ENCODE data around the gene CSH2.
"Not testable (repeated sequence)": the region's sequence is repeated elsewhere in the genome, so short reads cannot be mapped to it uniquely, and the experiment has no call there.

The CSH2 gene

DNA sequence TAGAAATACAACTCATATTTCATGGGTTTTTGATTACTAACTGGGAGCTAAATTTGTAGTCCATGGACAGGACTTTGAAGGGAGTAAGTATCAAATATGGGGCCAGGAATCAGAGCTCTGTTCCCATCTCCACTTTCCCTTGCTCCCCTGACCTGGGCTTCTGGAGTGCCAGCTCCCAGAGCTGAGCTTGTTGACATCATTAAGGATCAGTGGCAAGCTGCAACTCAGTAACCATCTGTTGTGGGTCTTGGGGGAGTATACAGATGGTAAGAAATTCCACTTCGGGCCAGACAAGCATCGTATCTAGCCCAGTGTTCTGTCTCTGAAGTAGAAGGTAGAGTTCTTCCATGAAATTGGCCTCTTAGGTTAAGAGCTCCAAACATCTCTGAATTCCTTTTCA lies 28.5 kb upstream of the CSH2 start:
- DNase-seq; intact Hi-C loops (cut with DNase I): not testable (repeated sequence)

GRCh38 chr17:63898899-63899798 lies 25.7 kb upstream of the CSH2 start:
- intact Hi-C loops (cut with DNase I): not testable (repeated sequence)

DNA sequence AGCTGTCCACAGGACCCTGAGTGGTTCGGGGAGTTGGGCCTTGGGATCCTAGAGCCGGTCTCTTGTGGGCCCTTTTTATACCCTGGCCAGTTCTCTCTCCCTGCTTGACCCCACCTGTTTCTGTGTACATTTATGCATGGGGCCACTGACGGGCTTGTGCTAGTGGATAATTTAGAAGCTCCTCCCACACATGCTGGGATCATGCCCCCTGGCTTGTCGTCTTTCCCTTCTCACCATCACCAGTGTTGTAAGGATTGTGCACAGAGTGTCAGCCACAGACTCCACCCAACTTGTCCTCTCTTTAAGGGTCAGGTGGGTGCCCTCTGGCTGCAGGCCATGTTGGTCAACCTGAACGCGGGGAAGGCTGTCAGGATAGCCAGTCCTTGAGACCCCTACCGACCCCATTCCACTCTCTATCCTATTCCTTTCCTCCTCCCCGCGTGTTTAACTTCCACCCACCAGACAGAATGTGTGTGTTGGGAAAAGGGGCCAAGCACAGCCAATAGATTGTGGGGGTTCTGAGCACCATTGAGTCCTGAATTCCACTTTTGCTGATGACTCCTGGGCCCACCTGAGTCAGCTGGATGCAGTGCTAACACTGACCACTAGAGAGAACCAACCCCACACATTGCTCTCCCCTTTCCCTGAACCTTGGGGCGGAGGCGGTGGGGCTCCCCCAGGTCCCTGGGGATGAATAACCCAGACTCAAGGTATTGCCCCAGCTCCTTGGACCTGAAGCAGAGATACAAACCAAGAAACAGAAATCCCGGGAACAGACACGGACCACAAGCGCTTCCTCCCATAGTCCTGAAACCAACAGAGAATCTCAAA lies 23.3 kb upstream of the CSH2 start, which contains the start of gene CSH1:
CSH1 (minus strand) TSS at position 51 of the 831 bp plus-strand sequence. CDS start 63 bp downstream, outside the sequence.
- DNase-seq; intact Hi-C loops (cut with DNase I): not testable (repeated sequence)

More at GRCh38 chr17:63898899-63899798, 25.7 kb upstream of the CSH2 start:
- DNase-seq: not testable (repeated sequence)

DNA sequence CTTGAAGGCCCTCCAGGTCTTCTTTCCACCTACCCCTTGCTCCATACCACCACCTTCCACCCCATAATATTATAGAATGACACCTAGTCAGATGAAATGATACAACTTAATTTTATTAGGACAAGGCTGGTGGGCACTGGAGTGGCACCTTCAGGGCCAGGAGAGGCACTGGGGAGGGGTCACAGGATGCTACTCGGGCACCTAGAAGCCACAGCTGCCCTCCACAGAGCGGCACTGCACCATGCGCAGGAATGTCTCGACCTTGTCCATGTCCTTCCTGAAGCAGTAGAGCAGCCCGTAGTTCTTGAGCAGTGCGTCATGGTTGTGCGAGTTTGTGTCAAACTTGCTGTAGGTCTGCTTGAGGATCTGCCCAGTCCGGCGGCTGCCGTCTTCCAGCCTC lies 21.3 kb upstream of the CSH2 start:
- DNase-seq; intact Hi-C loops (cut with DNase I): not testable (repeated sequence)

- DNase-seq: peak in 1 of 42 donors; percentile 15
- intact Hi-C loops (cut with DNase I): not testable (repeated sequence)
These were observed 20.5 kb upstream of the CSH2 start for GRCh38 chr17:63894021-63894420.

DNA sequence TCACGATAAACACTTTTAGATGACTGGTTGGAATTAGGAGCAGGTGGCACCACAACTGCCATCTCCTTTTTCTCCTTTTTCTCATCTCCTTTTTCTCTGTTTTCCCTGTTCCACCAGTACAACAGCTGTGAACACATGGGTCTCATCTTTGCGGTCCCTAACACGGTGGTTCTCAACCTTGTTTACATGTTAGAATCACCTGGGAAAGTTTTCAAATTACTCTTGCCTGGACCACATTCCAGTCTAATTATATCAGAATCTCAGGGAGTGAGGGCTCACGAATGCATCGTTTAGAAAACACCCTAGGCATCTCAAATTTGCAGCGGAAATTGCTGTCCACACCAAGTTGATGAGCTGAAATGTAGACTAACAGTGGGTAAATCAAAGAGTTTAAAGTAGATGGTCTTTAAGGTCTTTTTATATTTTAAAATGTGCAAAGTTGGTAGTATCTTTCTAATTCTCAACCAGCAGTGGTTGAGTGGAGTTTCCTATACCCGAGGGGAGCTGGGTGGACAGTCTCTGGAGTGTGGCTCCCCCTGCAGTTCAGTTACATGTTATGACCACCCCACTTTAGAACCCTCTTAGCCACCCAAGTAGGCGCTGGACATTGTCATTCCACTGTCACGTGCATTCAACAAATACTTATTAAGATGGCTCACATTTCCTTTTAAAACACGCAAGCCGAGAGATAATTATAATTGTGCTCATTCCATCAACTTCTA lies 19.0 kb upstream of the CSH2 start:
- intact Hi-C loops (cut with DNase I): not testable (repeated sequence)
- peak in 1 of 42 donors; percentile 20 for DNase-seq

DNA sequence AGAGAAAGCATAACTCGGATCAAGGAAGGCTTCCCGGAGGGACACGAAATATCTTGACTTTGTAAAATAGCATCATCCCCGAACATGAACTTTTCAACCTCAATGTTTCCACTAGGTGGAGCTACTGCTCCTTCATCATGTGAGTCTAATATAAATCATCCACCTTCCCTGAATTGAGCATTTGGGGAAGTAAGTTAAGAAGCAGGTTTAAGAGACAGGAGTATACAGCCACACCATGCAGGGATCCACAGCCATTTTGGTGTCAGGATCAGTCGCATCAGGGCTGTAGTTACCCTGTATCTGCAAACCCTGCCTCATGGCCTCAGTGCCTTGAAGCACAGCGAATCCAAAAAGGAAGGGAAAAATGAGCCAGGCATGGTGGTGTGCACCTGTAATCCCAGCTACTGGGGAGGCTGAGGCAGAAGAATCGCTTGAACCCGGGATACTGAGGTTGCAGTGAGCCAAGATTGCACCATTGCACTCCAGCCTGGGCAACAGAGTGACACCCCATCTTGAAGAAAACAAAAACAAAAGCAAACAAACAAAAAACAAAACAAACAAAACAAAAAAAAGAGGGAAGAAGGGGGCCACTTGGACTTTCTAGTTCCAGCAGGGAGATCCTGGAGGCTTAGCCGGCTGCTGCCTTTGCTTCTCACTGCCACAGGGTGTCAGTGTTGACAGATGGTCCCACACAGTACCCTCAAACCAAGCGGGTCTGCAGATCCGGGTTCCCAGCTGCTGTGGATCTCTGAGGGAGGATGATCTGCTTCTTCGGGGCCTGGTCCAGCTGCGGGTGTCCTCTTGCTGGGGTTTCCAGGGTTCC lies 15.8 kb upstream of the CSH2 start:
- DNase-seq: peak in 40 of 42 donors; percentile 9 to 71 (median 42)
- intact Hi-C loops (cut with DNase I): not testable (repeated sequence)

DNA sequence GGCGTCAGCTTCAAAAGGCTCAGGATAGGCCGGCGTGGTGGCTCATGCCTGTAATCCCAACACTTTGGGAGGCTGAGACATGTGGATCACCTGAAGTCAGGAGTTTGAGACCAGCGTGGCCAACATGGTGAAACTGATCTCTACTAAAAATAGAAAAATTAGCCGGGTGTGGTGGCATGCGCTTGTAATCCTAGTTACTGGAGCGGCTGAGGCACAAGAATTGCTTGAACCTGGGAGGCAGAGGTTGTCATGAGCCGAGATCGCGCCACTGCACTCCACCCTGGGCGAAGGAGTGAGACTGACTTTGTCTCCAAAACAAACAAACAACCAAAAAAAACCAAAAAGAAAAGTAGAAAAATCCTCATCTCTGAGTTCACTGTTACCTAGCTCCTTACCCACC lies 11.6 kb upstream of the CSH2 start:
- DNase-seq; intact Hi-C loops (cut with DNase I): not testable (repeated sequence)

GRCh38 chr17:63882626-63883126 lies 9.2 kb upstream of the CSH2 start:
- intact Hi-C loops (cut with DNase I); DNase-seq: not testable (repeated sequence)

- intact Hi-C loops (cut with DNase I): no loop called here
- peak in 25 of 42 donors; percentile 6 to 66 (median 36) for DNase-seq
These were observed 8.6 kb upstream of the CSH2 start, which contains the start of gene GH2 for GRCh38 chr17:63881935-63882601. Gene GH2 (minus strand): TSS chr17:63881944. CDS start chr17:63881801, 143 bp downstream.

GRCh38 chr17:63881337-63881736 lies 7.9 kb upstream of the CSH2 start:
- intact Hi-C loops (cut with DNase I): not testable (repeated sequence)

DNA sequence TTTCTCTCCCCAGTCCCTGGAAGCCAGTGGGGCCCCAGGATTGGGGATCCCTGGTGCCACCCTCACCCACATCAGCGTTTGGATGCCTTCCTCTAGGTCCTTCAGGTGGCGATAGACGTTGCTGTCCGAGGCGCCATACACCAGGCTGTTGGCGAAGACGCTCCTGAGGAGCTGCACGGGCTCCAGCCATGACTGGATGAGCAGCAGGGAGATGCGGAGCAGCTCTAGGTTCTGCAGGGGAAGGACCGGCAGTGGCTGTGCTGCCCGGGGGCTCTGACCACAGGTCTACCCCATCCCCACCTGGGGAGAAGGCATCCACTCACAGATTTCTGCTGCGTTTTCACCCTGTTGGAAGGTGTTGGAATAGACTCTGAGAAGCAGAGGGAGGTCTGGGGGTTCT lies 7.2 kb upstream of the CSH2 start:
- no peak for DNase-seq
- intact Hi-C loops (cut with DNase I): no loop called here

More at GRCh38 chr17:63881337-63881736, 7.9 kb upstream of the CSH2 start:
- not testable (repeated sequence) for DNase-seq

DNA sequence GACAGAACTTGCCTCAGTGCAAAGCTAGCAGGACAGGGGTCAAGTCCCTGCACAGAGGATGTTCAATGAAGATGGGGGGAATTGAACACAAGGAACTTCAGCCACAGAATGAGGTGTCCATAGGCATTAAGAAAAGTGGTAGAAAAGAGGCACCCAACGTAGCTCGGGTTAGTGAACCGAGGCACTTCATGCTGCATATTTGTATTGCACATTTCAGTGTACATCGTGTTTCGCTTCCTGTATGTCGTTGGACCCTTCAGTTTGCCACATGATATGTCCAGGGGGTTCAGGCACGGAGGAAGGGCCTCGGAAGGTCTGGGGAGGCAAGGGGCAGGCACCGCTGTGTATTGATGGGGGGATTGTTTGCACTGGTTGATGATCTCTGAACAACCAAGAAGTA lies 4.9 kb upstream of the CSH2 start:
- DNase-seq; intact Hi-C loops (cut with DNase I): not testable (repeated sequence)

- intact Hi-C loops (cut with DNase I); DNase-seq: not testable (repeated sequence)
These were observed 1.2 kb upstream of the CSH2 start for GRCh38 chr17:63874693-63875092.

DNA sequence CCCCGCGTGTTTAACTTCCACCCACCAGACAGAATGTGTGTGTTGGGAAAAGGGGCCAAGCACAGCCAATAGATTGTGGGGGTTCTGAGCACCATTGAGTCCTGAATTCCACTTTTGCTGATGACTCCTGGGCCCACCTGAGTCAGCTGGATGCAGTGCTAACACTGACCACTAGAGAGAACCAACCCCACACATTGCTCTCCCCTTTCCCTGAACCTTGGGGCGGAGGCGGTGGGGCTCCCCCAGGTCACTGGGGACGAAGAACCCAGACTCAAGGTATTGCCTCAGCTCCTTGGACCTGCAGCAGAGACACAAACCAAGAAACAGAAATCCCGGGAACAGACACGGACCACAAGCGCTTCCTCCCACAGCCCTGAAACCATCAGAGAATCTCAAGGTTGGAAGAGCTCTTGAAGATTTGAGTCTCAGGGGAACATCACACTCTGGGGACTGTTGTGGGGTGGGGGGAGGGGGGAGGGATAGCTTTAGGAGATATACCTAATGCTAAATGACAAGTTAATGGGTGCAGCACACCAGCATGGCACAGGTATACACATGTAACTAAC lies 667 bp upstream of the CSH2 start:
- intact Hi-C loops (cut with DNase I); DNase-seq: not testable (repeated sequence)

GRCh38 chr17:63871646-63872365 lies 1.7 kb downstream of the CSH2 start:
- intact Hi-C loops (cut with DNase I); DNase-seq: not testable (repeated sequence)
